SK-N-SH (cell line): ENCODE results near the gene PLCG2. TPM values are rescaled to one million over a fixed set of nuclear protein-coding genes. Genes with fewer than 3 reads are reported as not detected.

Source experiments
- CTCF ChIA-PET: fragments of 300-600, 350-600 bp; formaldehyde crosslinking; extraction: SDS; loops from one replicate; lab custom pipeline; 2021; lab: Yijun Ruan, JAX
- POLR2A ChIA-PET: fragments of 350-600 bp; sonication (Branson Sonifier 250); formaldehyde crosslinking; extraction: SDS; loops from one replicate; lab custom pipeline; 2020; ENCODE audit warnings: antibody characterized with exemption, inconsistent platforms; lab: Yijun Ruan, JAX
- DNase-seq: peaks from one replicate; pipeline ENCODE4 v3.0.0; 2012
- H2AFZ ChIP-seq: fragments of 200-600 bp; sonication (generic); 2 replicates; pipeline ENCODE4 v1.8.1; 2016; ENCODE audit warnings: antibody characterized with exemption, mild to moderate bottlenecking, low read depth
- H3F3A ChIP-seq: fragments of 200-600 bp; sonication (generic); replicated peaks from 2 replicates; pipeline ENCODE3; 2016; ENCODE audit warnings: antibody characterized with exemption, mild to moderate bottlenecking; ENCODE audit not compliant: insufficient read depth
- H3K27ac ChIP-seq, 2 experiments: fragments of 200-500 bp in 1 of 2; fragments of 200-600 bp in 1 of 2; sonication (Bioruptor generic) in 1 of 2; sonication (generic), shearing (Covaris generic) in 1 of 2; 2 replicates each; pipeline versions ENCODE4 v1.5.1 to v1.6.1; 2014 to 2016; ENCODE audit warnings: low read depth in 2 of 2, inconsistent platforms in 1 of 2, low read length in 1 of 2, mild to moderate bottlenecking in 1 of 2, mixed read lengths in 1 of 2
- H3K27me3 ChIP-seq: fragments of 200-600 bp; sonication (generic), shearing (Covaris generic); 2 replicates; pipeline ENCODE4 v1.6.1; 2016; ENCODE audit warnings: mixed run types; ENCODE audit not compliant: insufficient read depth
- H3K36me3 ChIP-seq, 2 experiments: fragments of 200-500 bp in 1 of 2; fragments of 200-600 bp in 1 of 2; sonication (Bioruptor generic) in 1 of 2; sonication (generic) in 1 of 2; replicated peaks in 1 of 2; 2 replicates each; pipeline versions ENCODE3 to v1.5.1; 2014 to 2016; ENCODE audit warnings: low read length in 1 of 2, mild to moderate bottlenecking in 1 of 2; ENCODE audit not compliant: insufficient read depth in 2 of 2, control insufficient read depth in 1 of 2
- H3K4me1 ChIP-seq, 2 experiments: fragments of 200-500 bp in 1 of 2; fragments of 200-600 bp in 1 of 2; sonication (Bioruptor generic) in 1 of 2; sonication (generic), shearing (Covaris generic) in 1 of 2; 2 replicates each; pipeline versions ENCODE4 v1.5.1 to v1.6.1; 2014 to 2016; ENCODE audit warnings: low read depth in 1 of 2, low read length in 1 of 2, mixed run types in 1 of 2; ENCODE audit not compliant: insufficient read depth in 2 of 2, control insufficient read depth in 1 of 2
- H3K4me2 ChIP-seq: fragments of 200-600 bp; sonication (generic), shearing (Covaris generic); 2 replicates; pipeline ENCODE4 v1.6.1; 2017; ENCODE audit warnings: mixed run types
- H3K4me3 ChIP-seq, 2 experiments: fragments of 200-500 bp in 1 of 2; fragments of 200-600 bp in 1 of 2; sonication (Bioruptor generic) in 1 of 2; sonication (generic), shearing (Covaris generic) in 1 of 2; 2 replicates each; pipeline versions ENCODE4 v1.5.1 to v1.8.1; 2014 to 2016; ENCODE audit warnings: low read depth in 2 of 2, inconsistent platforms in 1 of 2, low read length in 1 of 2, mild to moderate bottlenecking in 1 of 2, mixed read lengths in 1 of 2, moderate library complexity in 1 of 2
- H3K79me2 ChIP-seq: fragments of 200-600 bp; sonication (generic); 2 replicates; pipeline ENCODE4 v1.8.1; 2017; ENCODE audit warnings: mild to moderate bottlenecking; ENCODE audit not compliant: insufficient read depth
- H3K9ac ChIP-seq: fragments of 200-600 bp; sonication (generic); 2 replicates; pipeline ENCODE4 v1.6.1; 2017; ENCODE audit warnings: mixed run types
- H3K9me2 ChIP-seq: fragments of 200-600 bp; sonication (generic); 2 replicates; pipeline ENCODE4 v1.6.1; 2017; ENCODE audit warnings: mixed run types
- H3K9me3 ChIP-seq: fragments of 200-600 bp; sonication (generic); 2 replicates; pipeline ENCODE4 v1.6.1; 2017; ENCODE audit warnings: mixed run types, mild to moderate bottlenecking, moderate library complexity
- H4K20me1 ChIP-seq: fragments of 200-600 bp; sonication (generic); 2 replicates; pipeline ENCODE4 v1.6.1; 2017; ENCODE audit warnings: mild to moderate bottlenecking, mixed run types; ENCODE audit not compliant: insufficient read depth
- CHD2 ChIP-seq: fragments of 150-350 bp; IDR thresholded peaks from 2 replicates; pipeline ENCODE4 v1.6.1; 2018; ENCODE audit warnings: low read length; ENCODE audit not compliant: partially characterized antibody
- EZH2phosphoT487 ChIP-seq: fragments of 200-600 bp; sonication (generic); IDR thresholded peaks from 2 replicates; pipeline ENCODE4 v1.6.1; 2017; ENCODE audit warnings: low read depth, mixed run types, mild to moderate bottlenecking, antibody characterized with exemption, moderate library complexity, borderline replicate concordance
- FOXJ3 ChIP-seq: sonication (generic); formaldehyde crosslinking; IDR thresholded peaks from 2 replicates; pipeline ENCODE4 v1.5.1; 2020; ENCODE audit warnings: mild to moderate bottlenecking, missing genetic modification reagents
- FOXM1 ChIP-seq: IDR thresholded peaks from 2 replicates; pipeline ENCODE4 v1.4.0; 2012; ENCODE audit warnings: low read depth, mild to moderate bottlenecking
- JUND ChIP-seq: IDR thresholded peaks from 2 replicates; pipeline ENCODE4 v1.4.0; 2012
- MXI1 ChIP-seq: IDR thresholded peaks from 2 replicates; pipeline ENCODE4 v1.6.1; 2012; ENCODE audit warnings: mild to moderate bottlenecking, low read depth, low read length, improper control_type of control experiment
- NRF1 ChIP-seq: IDR thresholded peaks from 2 replicates; pipeline ENCODE4 v1.6.1; 2012; ENCODE audit warnings: low read depth, mild to moderate bottlenecking, low read length
- POLR2AphosphoS5 ChIP-seq: IDR thresholded peaks from 2 replicates; pipeline ENCODE4 v1.6.1; 2012; ENCODE audit warnings: low read depth, low read length
- RXRA ChIP-seq: IDR thresholded peaks from 2 replicates; pipeline ENCODE4 v1.4.0; 2012; ENCODE audit warnings: low read depth, mild to moderate bottlenecking, borderline replicate concordance
- SIN3A ChIP-seq: IDR thresholded peaks from 2 replicates; pipeline ENCODE4 v1.6.1; 2012; ENCODE audit warnings: low read depth, mild to moderate bottlenecking, low read length, moderate library complexity, borderline replicate concordance
- SMC3 ChIP-seq: IDR thresholded peaks from 2 replicates; pipeline ENCODE4 v1.6.1; 2012; ENCODE audit warnings: low read depth, low read length, improper control_type of control experiment
- TAF1 ChIP-seq: IDR thresholded peaks from 2 replicates; pipeline ENCODE4 v1.6.1; 2012; ENCODE audit warnings: low read depth, mild to moderate bottlenecking, low read length, moderate library complexity, borderline replicate concordance
- USF1 ChIP-seq: IDR thresholded peaks from 2 replicates; pipeline ENCODE4 v1.4.0; 2012; ENCODE audit warnings: low read depth, borderline replicate concordance
- USF2 ChIP-seq: fragments of 150-350 bp; IDR thresholded peaks from 2 replicates; pipeline ENCODE4 v1.6.1; 2017; ENCODE audit warnings: antibody characterized with exemption, low read length, low read depth, borderline replicate concordance
- YY1 ChIP-seq: IDR thresholded peaks from 2 replicates; pipeline ENCODE4 v1.4.0; 2012; ENCODE audit warnings: low read depth, mild to moderate bottlenecking
- ZBTB33 ChIP-seq: IDR thresholded peaks from 2 replicates; pipeline ENCODE4 v1.4.0; 2012; ENCODE audit warnings: low read depth, borderline replicate concordance
- WGBS: methylation state at CpG from one replicate; pipeline ENCODE4 v1.1.6; 2017; ENCODE audit warnings: low lambda C conversion rate; 5-methylcytosine and 5-hydroxymethylcytosine counted together
- polyA plus RNA-seq, 3 experiments: library from polyadenylated mRNA; depleted of rRNA; stranded (reverse); fragments of >200 nt; gene quantifications; 2 replicates each; pipeline ENCODE4 v1.2.3, GENCODE V29; 2012

The PLCG2 gene
- polyA plus RNA-seq, 1 of the 3 experiments (the other 2 are of a cell fraction), result 0.23 TPM

- TF ChIP-seq USF2 (no peak), RXRA (no peak), CHD2 (no peak), TAF1 (no peak), ZBTB33 (no peak), MXI1 (no peak)
These were observed 226.9 kb downstream of the PLCG2 start (continued) for GRCh38 chr16:82006036-82006435.

GRCh38 chr16:82007189-82007588 lies 228.1 kb downstream of the PLCG2 start:
- POLR2A ChIA-PET, result no interaction called here
- H3K4me2 ChIP-seq, result no peak overlapping the region
- H3K4me3 ChIP-seq, result no peak overlapping the region
- H3K36me3 ChIP-seq, result no peaks in the 10 kb centered on the region
- H3K9me2 ChIP-seq, result no peaks in the 10 kb centered on the region
- CTCF ChIA-PET, result no interaction called here
- 9% methylated on average over 1 of the region's 2 CpGs for whole genome bisulfite sequencing
- H3K4me1 ChIP-seq, result peaks cover 0 to 3% of the 10 kb centered on the region in 2 experiments; a peak in 1 of 4 replicates
- no peak overlapping the region for H2AFZ ChIP-seq
- TF ChIP-seq FOXM1 (no peak), JUND (no peak), SMC3 (no peak), NRF1 (no peak), USF1 (no peak), CHD2 (no peak), POLR2AphosphoS5 (no peak), EZH2phosphoT487 (no peak), FOXJ3 (CRISPR knock-in tag) (no peak), SIN3A (no peak), YY1 (no peak)
- TF ChIP-seq, all 33 proteins: peak for 0
- 0 out of 2 replicates have a peak, but pooled peaks cover 3% of the 10 kb centered on the region for H3K9me3 ChIP-seq
- DNase-seq, result no peak
- H3K27me3 ChIP-seq, result 0 out of 2 replicates have a peak, but pooled peaks cover 4% of the 10 kb centered on the region
- no peaks in the 10 kb centered on the region for H4K20me1 ChIP-seq
- H3K9ac ChIP-seq, result no peak overlapping the region
- no peaks in the 10 kb centered on the region for H3K79me2 ChIP-seq
- H3F3A ChIP-seq, result no peaks in the 10 kb centered on the region
- no peak overlapping the region for H3K27ac ChIP-seq
